Mucosa of descending colon (tissue), 3 donors: ENCODE measurements around the gene CNKSR1. TPM values are rescaled to one million over a fixed set of nuclear protein-coding genes. Genes with fewer than 3 reads are reported as not detected.

Source experiments
- ATAC-seq: fragments of 200-7000 bp; cut with Tn5 transposase; one replicate; pipeline ENCODE4 v1.9.1; 2020; ENCODE audit warnings: mild to moderate bottlenecking, moderate library complexity
- DNase-seq, 3 donors: peaks; one replicate each; pipeline ENCODE4 v3.0.0-alpha.2; 2020
- H3K36me3 ChIP-seq: fragments of 200-600 bp; one replicate; pipeline ENCODE4 v1.8.0; 2021; ENCODE audit warnings: low read depth, mild to moderate bottlenecking
- H3K4me1 ChIP-seq: fragments of 200-600 bp; one replicate; pipeline ENCODE4 v1.8.0; 2021; ENCODE audit warnings: low read depth, mild to moderate bottlenecking
- H3K4me3 ChIP-seq: fragments of 200-600 bp; one replicate; pipeline ENCODE4 v1.8.0; 2021; ENCODE audit warnings: mild to moderate bottlenecking
- H3K9me3 ChIP-seq: fragments of 200-600 bp; one replicate; pipeline ENCODE4 v1.8.0; 2021; ENCODE audit warnings: mild to moderate bottlenecking
- intact Hi-C, 2 donors: fragments of 100-400 bp; cut with DNase I in 1 of 2; cut with micrococcal nuclease in 1 of 2; formaldehyde crosslinking; loops; one replicate each; pipeline versions ENCODE4 v1.11.0 to v1.11.1; 2022; cut with DNase I, micrococcal nuclease
- total RNA-seq, 3 donors: library from RNA; stranded (reverse); fragmentation: NEBNext Ultra II Directional in 2 of 3; extraction: Animal tissue kit (Norgen Biotek cat#: 25700) in 2 of 3; gene quantifications; one replicate each; pipeline versions ENCODE4 v1.2.1 to v1.2.4, GENCODE V29; 2021 to 2023
- TF ChIP-seq, protein P1 (sequence below): fragments of 200-600 bp; IDR thresholded peaks from one replicate; pipeline ENCODE4 v1.8.0; 2022; ENCODE audit warnings: antibody characterized with exemption, mild to moderate bottlenecking
- donor health status: DM: no; HTN: no; CAD: no; lungs with moderate emphysema.
- donor health status: DM: no; HTN: no; CAD: no.
- donor health status: DM: no; HTN: yes; CAD: no.

CNKSR1 gene
- total RNA-seq, 3 donors from 2014 or later = 19.6 to 65.7 (median 38.6) TPM

DNA sequence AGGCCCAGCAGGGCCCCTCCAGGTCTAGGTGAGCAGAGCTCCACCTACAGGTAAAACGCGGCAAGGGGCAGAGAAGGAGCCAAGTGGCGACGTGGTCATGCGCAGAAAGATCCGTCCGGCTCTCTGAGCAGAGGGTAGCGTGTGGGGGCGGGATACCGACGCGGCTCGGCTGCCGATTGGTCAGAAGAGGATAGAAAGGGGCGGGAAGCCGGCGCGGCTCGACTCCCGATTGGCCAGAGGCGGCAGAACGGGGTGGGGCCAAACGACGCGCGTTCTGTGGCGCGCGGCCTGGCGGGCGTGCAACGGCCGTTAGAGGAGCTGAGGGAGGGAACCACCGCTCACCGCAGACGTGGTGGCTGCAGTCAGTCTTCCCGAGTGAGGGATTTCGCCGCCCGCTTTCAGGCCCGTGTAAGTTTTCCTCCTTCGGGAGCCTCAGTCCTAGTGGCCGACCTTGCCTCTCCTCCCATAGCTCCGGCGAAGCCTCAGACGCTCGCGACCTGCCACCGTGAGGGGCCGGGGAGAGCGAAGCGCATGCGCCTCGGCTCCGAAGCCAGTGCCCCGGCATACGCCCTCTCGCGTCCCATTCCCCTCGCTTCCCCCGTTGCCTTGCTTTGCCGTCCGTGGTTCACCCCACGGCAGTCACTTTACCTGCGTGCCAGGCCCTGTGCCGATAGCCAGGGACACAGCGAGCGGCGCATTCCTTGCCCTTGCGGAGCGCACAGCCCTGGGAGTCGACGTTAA is 56.8 kb downstream of the CNKSR1 start, which contains the start of gene CEP85:
Gene CEP85 (plus strand): TSS at position 298 of the 741 bp plus-strand sequence. CDS start 5,584 bp downstream, outside the sequence.
- Histone ChIP-seq H3K4me3 (peak within 1 kb of the TSS; percentile 40), H3K36me3 (no peaks in the 10 kb centered on the region), H3K4me1 (peaks cover 6% of the 10 kb centered on the region), H3K9me3 (no peaks in the 10 kb centered on the region)
- intact Hi-C loops = loop anchor here in 1 of 2 donors (2.0 kb wide), 1 partner anchor 65 kb away; the partner anchor contains the start of genes C1orf232 and ZNF593
- peak; percentile 97 for ATAC-seq
- TF ChIP-seq, protein P1, sequence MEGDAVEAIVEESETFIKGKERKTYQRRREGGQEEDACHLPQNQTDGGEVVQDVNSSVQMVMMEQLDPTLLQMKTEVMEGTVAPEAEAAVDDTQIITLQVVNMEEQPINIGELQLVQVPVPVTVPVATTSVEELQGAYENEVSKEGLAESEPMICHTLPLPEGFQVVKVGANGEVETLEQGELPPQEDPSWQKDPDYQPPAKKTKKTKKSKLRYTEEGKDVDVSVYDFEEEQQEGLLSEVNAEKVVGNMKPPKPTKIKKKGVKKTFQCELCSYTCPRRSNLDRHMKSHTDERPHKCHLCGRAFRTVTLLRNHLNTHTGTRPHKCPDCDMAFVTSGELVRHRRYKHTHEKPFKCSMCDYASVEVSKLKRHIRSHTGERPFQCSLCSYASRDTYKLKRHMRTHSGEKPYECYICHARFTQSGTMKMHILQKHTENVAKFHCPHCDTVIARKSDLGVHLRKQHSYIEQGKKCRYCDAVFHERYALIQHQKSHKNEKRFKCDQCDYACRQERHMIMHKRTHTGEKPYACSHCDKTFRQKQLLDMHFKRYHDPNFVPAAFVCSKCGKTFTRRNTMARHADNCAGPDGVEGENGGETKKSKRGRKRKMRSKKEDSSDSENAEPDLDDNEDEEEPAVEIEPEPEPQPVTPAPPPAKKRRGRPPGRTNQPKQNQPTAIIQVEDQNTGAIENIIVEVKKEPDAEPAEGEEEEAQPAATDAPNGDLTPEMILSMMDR = peak; percentile 90
- DNase-seq = peak; percentile 98 to 99 (median 99)

DNA sequence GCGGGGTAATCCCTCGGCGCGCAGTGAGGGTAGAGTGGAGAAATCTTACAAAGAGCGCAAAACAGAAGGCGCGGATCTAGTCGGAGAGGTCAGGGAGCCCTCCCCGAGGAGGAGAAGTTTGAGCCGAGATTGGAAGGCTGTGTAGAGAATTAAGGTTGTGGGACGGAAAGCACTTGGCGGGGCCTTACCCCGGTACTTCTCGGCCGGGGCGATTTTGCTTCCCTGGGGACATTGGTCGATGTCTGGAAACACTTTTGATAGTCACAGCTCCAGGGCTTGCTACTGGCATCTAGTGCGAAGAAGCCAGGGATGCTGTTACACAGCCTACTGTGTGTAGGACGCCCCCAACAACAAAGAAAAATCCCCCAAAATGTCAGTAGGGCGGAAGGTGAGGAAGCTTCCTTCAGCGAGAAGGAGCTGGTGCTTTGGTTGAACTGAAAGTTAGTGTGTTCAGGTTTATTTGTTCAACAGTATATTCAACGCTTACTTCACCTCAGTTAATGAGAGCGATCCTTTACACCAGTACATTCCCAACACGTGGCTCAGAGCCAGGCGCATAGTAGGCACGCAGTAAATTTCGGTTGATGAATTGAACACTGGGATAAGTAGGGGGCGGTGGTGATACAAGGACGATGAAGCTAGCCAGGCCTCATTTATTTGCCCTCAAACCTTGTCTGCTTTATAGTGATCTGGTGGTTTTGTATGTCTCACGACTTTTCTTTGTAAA is 57.5 kb downstream of the CNKSR1 start:
- Histone ChIP-seq H3K36me3 (no peaks in the 10 kb centered on the region), H3K4me1 (peaks cover 6% of the 10 kb centered on the region), H3K4me3 (peak overlapping the region; percentile 40), H3K9me3 (no peaks in the 10 kb centered on the region)
- TF ChIP-seq, protein P1 = no peak
- intact Hi-C loops = loop anchor here in 1 of 2 donors (2.0 kb wide), 1 partner anchor 66 kb away; the partner anchor contains the start of genes C1orf232 and ZNF593
- peak; percentile 0 for ATAC-seq
- peak in 2 of 3 donors; percentile 42 to 46 for DNase-seq

DNA sequence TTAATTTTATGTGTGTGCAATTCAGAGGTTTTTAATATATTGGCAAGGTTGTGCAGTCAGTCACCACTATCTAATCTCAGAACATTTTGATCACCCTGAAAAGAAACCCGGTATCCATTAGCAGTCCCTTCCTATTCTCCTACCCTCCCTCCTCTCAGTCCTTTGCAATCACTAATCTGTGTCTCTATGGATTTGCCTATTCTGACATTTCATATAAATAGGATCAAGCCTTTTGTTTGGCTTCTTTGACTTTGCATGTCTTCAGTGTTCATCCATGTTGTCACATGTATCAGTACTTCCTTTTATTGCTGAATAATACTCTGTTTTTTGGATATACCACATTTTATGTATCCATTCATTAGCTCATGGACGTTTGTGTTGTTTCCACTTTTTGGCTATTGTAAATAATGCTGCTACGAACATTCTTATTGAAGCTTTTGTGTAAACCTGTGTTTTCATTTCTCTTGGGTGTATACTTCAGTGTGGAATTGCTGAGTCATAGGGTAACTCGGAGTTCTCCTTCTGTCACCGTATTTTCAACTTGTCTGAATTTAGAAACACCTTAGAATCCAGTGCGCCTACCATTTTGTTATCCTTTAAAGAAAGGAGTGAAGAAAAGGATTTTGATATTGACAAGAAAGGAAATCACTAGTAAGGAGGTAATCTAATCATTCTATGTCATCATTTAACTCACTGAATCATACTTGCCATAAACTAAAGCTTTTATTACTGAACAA is 60.1 kb downstream of the CNKSR1 start:
- H3K4me3 ChIP-seq = no peak overlapping the region
- TF ChIP-seq, protein P1 = no peak
- ATAC-seq = no peak
- no peaks in the 10 kb centered on the region for H3K9me3 ChIP-seq
- no peak for DNase-seq
- H3K36me3 ChIP-seq = no peaks in the 10 kb centered on the region
- intact Hi-C loops = no loop called here
- H3K4me1 ChIP-seq = peaks cover 6% of the 10 kb centered on the region

Other genes with a start within 250 kb of the CNKSR1 start
- gene PAFAH2, start 179.4 kb upstream of the CNKSR1 start, total RNA-seq = 10 to 100 TPM; 25.8 to 51.8 (median 38.0) TPM
- 1 to 10 TPM in 1 of 3 donors, under 1 TPM in 1, not detected in 1; 0.14 to 1.7 TPM for gene EXTL1, start 155.7 kb upstream of the CNKSR1 start, total RNA-seq
- under 1 TPM; 0.12 to 0.14 (median 0.13) TPM for gene SLC30A2, start 131.4 kb upstream of the CNKSR1 start, total RNA-seq
- under 1 TPM in 2 of 3 donors, not detected in 1; 0.22 TPM for gene TRIM63, start 109.9 kb upstream of the CNKSR1 start, total RNA-seq
- gene PDIK1L, start 65.7 kb upstream of the CNKSR1 start, total RNA-seq = 10 to 100 TPM; 12.9 to 17.0 (median 15.0) TPM
- gene FAM110D, start 18.4 kb upstream of the CNKSR1 start, total RNA-seq = 1 to 10 TPM in 2 of 3 donors, under 1 TPM in 1; 0.78 to 1.5 (median 1.5) TPM
- gene C1orf232, start 8.5 kb upstream of the CNKSR1 start, total RNA-seq = not detected
- gene ZNF593, start 7.6 kb upstream of the CNKSR1 start, total RNA-seq = 10 to 100 TPM; 14.8 to 21.4 (median 17.9) TPM
- gene ZNF593OS, start 5.7 kb upstream of the CNKSR1 start, total RNA-seq = not detected
- gene CATSPER4, start 13.1 kb downstream of the CNKSR1 start, total RNA-seq = not detected
- 10 to 100 TPM; 10.7 to 15.9 (median 15.6) TPM for gene CEP85, start 56.7 kb downstream of the CNKSR1 start, total RNA-seq
- gene SH3BGRL3, start 102.6 kb downstream of the CNKSR1 start, total RNA-seq = 100 to 1,000 TPM; 156 to 422 (median 385) TPM
- 10 to 100 TPM; 12.9 to 17.9 (median 16.4) TPM for gene UBXN11, start 129.1 kb downstream of the CNKSR1 start, total RNA-seq
- 10 to 100 TPM in 2 of 3 donors, 1 to 10 TPM in 1; 6.9 to 17.8 (median 13.1) TPM for gene CD52, start 140.5 kb downstream of the CNKSR1 start, total RNA-seq
- 10 to 100 TPM; 19.4 to 27.7 (median 19.6) TPM for gene CRYBG2, start 176.6 kb downstream of the CNKSR1 start, total RNA-seq
- gene ZNF683, start 195.3 kb downstream of the CNKSR1 start, total RNA-seq = 1 to 10 TPM in 1 of 3 donors, under 1 TPM in 1, not detected in 1; 0.19 to 1.0 TPM
- gene LIN28A, start 233.3 kb downstream of the CNKSR1 start, total RNA-seq = not detected